HG03354 (cell line): ENCODE results near the gene PACSIN2.

Experiments used
- ATAC-seq: cut with Tn5 transposase; IDR thresholded peaks from one replicate; pipeline ENCODE4 v1.9.1; 2021; ENCODE audit warnings: mild to moderate bottlenecking; ENCODE audit not compliant: unreplicated experiment, poor library complexity, severe bottlenecking

Gene PACSIN2

DNA sequence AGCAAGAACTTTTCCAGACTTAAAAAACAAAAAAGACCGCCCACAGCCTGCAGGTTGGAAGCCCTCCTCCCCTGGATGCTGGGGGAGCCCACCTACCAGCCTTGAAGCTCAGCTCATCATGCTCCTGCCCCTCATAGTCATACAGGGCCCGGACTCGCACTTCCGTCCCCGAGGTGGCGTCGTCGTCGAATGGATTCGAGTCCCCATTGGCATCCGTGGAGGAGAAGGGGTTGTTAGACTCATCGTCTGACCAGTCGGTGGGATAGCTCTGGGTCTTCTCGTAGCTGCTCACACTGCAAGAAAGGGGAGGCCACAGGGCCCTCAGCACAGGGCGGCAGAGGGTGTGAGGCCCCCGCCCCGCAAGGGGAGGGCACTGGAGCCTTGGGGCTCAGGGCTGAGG, 138.9 kb downstream of the PACSIN2 start:
- ATAC-seq = no peak

GRCh38 chr22:42874010-42874409, 140.9 kb downstream of the PACSIN2 start:
- ATAC-seq = no peak

DNA sequence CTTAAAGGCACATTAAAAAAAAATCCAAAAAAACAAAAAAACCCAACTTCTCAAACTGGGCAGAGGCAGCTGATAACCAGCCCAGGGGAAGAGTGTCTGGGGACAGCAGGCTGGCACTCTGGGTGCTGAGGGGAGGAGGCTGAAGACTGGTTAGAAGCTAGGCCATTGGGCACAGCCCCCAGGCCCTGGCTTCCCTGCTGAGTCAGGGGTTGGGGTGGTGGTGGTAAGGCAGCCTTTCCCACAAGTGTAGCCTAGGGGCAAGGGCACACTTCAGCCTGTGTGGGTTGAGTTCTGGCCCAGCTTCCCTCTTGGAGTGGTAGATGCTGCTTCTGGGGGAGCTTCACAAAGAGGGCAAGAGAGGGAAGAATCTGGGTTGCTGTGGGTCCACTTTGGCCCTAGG, 141.6 kb downstream of the PACSIN2 start:
- no peak for ATAC-seq

DNA sequence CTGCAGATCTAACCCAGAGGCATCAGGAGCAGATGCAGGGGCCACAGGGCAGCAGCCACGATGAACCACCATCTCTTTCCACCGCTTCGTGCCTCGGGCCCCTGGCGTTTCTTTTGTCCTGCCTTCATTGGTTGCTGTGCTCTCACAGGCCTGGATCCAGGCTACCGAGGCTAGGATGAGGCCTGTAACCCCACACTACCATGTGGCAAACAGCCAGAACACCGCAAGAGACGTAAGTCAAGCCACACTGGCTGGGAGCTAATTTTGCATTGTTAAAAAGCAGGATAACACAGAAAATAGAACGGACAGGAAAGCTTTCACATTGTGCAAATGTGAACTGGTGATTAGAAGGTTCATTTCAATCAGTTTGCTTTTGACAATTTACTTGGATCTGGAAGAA, 142.1 kb downstream of the PACSIN2 start:
- no peak for ATAC-seq

- no peak for ATAC-seq
Observed at GRCh38 chr22:42871146-42872050, 143.6 kb downstream of the PACSIN2 start.

GRCh38 chr22:42869888-42870480, 145.0 kb downstream of the PACSIN2 start:
- ATAC-seq = no peak

DNA sequence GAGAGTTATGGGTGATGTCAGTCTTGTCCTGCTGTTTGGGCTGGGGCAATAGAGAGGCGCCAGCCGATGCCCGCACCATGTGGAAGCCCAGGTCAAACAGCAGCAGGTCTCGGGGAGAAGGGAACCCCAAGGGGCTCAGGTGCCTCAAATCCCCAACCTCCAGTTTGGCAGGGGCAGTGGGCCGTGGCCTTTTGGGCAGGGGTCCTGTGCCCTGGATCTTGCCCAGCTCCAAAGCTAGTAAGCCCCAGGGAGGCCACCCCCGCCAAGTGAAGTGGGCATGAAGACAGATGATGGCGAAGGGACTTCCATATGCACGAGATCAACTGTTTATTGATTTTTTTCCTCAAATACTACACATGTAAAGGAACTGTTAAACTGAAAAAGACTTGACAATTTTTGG, 145.5 kb downstream of the PACSIN2 start:
- ATAC-seq = no peak

GRCh38 chr22:42868751-42869251, 146.1 kb downstream of the PACSIN2 start:
- no peak for ATAC-seq

GRCh38 chr22:42866100-42866499, 148.8 kb downstream of the PACSIN2 start:
- no peak for ATAC-seq

DNA sequence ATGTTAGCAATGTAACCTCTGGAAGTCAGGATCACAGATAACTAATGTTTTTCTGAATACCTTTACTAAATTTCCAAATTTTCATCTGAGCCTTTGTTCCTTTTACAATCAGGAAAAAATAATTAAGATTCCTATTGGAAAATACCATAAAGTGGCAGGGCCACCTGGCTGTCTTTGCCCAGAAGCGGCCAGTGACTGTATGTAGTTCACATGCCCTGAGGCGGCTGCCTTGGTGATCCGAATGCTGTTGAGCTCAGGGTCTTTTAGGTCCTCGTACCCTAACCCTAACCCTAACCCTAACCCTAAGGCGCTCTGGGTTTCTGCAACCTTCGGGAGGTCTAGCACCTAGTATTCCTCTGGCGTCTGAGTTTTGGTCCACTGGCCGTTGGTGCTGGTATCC, 149.4 kb downstream of the PACSIN2 start:
- ATAC-seq = no peak

GRCh38 chr22:42863349-42863961, 151.5 kb downstream of the PACSIN2 start:
- ATAC-seq = no peak

DNA sequence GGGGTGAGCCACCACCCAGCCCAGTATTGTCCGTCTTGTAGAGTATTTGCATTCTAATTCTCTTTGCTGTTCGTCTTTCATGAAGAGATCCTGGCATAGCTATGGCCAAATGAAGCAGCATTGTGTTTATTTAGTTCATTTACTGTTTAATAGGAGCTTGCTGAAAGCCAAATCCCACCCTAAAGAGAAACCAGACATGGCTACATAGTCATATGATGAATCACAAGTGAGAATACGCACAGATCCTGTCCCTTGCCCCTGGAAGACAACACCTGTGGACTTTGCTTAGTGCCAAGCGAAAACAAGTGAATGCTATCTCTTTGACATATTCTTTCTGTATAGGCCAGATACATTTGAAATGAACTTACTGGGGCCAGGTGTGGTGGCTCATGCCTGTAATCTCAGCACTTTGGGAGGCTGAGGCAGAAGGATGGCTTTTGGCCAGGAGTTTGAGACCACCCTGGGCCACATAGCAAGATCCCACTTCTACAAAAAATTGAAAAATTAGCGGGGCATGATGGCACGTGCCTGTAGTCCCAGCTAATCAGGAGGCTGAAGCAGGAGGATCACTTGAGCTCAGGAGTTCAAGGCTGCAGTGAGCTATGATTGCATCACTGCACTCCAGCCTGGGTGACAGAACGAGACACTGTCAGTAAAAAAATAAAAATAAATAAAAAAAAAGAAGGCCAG, 152.8 kb downstream of the PACSIN2 start:
- ATAC-seq = no peak

- no peak for ATAC-seq
Observed at GRCh38 chr22:42860968-42861367, 154.0 kb downstream of the PACSIN2 start.

GRCh38 chr22:42857845-42858481, 157.0 kb downstream of the PACSIN2 start:
- no peak for ATAC-seq

DNA sequence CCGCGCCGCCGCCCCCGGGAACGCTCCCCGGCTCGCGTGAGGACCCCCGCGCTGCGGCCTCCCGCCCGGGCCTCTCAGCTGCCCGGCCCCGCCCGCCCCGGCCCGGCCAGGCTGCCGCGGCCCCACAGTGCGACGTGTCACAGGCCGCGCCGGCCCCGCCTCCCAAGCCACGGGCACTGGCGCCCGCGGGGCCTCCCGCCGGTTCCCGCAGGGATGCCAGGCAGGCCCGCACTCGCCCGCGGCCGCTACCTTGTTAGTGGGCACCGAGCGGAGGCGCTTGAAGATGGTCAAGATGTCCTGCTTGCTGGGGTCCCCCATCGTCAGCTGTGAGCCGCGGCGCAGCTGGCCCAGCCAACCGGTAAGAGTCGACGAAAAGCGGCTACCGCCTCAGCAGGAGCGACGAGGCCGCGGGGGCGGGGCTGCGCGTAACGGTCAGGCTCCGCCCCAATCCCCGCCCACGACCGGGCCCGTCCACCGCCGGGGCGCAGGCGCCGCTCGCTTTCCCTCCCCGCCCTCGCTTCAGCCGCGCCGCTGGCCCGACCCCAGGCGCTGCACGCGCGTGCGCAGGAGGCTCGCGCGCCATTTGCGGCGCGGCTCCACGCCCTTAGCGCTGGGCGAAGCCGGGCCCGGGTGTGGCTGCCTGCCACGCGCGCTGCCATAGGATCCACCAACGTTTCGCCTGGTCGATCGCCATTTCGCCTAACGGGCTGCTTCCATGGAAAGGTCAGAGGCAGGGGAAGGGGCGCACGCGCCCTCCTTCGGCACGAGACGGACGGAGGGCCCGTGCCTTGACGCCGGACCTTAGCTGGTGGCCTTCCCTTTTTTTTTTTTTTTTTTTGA, 157.9 kb downstream of the PACSIN2 start, which contains the start of gene ARFGAP3:
Gene ARFGAP3, minus strand, starts transcription at position 409 of the 840 bp plus-strand sequence. Its CDS starts 91 bp downstream, at position 318.
- peak; percentile 81 for ATAC-seq

DNA sequence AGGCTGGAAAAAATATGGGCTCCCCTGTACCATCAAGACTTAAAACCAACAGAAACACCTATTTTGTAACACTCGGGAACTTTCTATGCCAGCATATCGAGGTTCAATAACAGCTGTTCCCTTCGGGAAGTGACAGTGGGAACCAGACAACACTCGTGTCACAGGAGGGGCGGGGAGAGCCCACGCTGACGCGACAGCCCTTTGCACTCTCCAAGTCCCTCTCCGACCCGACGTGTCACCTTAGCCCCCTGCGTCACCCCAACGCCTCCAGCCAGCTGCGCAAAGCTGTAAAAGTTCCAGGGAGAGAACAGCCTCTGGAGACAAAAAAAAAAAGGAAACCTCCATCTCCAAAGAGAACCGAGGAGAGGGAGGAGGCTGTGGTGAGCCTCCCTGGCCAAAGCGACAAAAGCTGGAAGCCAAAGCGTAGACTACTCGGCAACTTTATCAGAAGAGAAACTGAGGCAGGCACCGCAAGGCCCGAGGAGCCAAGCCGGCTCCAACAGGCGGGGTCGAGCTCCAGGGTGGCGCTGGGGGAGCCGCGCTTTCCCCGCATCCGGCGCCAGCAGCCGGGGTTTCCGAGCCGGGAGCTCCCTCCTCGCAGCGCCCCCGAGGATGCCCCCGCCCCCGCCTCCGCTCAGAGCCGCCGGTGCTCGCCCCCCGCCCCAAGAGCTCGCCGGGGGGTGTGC, 158.6 kb downstream of the PACSIN2 start:
- ATAC-seq = peak; percentile 39

DNA sequence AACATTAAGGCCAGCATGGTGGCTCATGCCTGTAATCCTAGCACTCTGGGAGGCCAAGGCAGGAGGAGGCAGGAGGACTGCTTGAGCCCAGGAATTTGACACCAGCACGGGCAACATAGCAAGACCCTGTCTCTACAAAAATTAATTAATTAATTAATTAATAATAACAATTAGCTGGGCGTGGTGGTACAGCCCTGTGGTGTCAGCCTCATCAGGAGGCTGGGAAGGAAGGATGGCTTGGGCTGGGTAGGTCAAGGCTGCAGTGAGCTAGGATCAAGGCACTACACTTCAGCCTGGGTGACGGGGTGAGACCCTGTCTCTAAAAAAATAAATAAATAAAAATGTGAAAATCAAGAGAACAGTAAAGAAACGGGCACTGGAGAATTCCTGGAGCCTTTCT, 159.2 kb downstream of the PACSIN2 start:
- ATAC-seq = no peak

DNA sequence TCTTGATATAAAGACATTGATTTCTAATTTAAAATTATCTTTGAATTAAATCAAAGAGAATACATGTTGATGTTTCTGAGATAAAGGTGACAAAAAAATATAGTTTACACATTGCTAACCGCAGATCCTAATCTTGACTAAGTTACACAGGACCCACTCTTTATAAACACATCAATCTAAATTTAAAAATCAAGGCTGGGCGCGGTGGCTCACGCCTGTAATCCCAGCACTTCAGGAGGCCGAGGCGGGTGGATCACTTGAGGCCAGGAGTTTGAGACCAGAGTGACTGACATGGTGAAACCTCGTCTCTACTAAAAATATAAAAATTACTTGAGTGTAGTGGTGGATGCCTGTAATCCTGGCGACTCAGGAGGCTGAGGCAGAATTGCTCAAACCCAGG, 159.7 kb downstream of the PACSIN2 start:
- ATAC-seq = no peak
